NK-92 treated with Interleukin-12 subunit alpha and Interleukin-12 subunit beta, amount 100 ng/mL, for 24 hours (cell line): ENCODE measurements around the gene C14orf39.
"Not testable (repeated sequence)": the region's sequence is repeated elsewhere in the genome, so short reads cannot be mapped to it uniquely, and the experiment has no call there.

Source experiments
- DNase-seq: peaks from one replicate; lab custom pipeline; 2025; lab: John Stamatoyannopoulos, UW

C14orf39 gene

GRCh38 chr14:60495946-60496345 is 10.1 kb upstream of the C14orf39 start:
- no peak for DNase-seq

GRCh38 chr14:60490270-60490669 is 4.4 kb upstream of the C14orf39 start:
- no peak for DNase-seq

DNA sequence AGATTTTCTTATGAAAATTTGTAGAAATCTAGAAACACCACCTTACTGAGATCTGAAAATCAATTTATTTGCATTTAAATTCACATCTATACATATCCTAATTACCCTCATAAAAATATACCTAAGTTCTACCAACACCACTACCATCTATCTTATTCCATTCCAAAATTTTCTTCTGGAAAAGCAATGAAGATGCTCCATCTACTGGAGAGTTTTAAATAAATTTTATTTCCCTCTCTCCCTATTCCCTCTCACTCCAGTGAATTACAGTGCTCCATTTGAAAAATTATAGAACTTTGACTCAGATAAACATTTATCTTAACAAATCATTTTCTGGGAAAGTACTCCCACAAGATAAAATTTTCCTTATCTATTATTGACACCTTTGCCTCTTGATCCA is 2.3 kb upstream of the C14orf39 start:
- no peak for DNase-seq

- no peak for DNase-seq
Observed at GRCh38 chr14:60487211-60487610, 1.3 kb upstream of the C14orf39 start.

- DNase-seq, result no peak
Observed at GRCh38 chr14:60485057-60485597, 736 bp downstream of the C14orf39 start.

- DNase-seq, result no peak
Observed at GRCh38 chr14:60482743-60483142, 3.1 kb downstream of the C14orf39 start.

DNA sequence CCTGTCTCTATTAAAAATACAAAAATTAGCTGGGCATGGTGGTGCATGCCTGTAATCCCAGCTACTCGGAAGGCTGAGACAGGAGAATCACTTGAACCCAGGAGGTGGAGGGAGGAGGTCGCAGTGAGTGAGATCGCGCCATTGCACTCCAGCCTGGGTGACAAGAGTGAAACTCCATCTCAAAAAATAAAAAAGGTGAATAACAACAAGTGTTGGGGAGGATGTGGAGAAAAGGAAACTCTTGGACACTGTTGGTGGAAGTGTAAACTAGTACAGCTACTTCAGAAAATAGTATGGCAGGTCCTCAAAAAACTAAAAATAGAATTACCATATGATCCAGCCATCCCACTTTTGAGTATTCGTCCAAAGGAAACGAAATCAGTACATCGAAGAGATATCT is 5.6 kb downstream of the C14orf39 start:
- DNase-seq, result not testable (repeated sequence)

- DNase-seq, result no peak
Observed at GRCh38 chr14:60455875-60456274, 30.0 kb downstream of the C14orf39 start.

DNA sequence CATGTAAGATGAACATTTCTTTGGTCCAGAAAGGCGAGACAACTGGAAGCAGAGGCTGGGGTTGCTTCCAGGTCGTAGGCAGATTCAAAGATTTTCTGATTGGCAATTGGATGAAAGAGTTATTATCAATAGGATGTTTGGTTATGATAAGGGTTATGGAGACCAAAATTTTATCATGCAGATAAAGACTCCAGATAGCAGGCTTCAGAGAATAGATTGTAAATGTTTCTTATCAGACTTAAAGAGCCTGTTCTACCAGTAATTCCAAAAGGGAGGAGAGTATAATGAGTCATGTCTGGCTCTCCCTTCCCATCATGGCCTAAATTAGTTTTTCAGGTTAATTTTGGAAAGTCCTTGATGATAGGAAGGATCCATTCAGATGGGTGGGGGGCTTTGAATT is 55.6 kb downstream of the C14orf39 start:
- DNase-seq, result no peak

DNA sequence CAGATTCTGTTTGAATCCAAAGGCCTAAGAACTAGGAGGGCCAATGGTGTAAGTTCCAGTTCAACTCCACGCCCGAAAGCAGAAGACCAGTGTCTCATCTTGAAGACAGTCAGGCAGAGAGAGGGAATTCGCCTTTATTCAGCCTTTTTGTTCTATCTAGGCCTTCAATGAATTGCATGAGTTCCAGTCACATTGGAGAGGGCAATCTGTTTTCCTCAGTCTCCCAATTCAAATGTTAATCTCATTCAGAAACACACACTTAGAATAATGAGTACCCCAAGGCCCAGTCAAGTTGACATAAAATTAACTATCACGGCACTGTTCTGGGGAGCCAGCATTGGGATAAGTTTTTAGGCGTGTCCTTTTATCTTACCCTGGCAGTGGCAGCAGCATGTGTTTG is 65.8 kb downstream of the C14orf39 start:
- no peak for DNase-seq

- DNase-seq, result not testable (repeated sequence)
Observed at GRCh38 chr14:60397550-60397949, 88.3 kb downstream of the C14orf39 start.

GRCh38 chr14:60396718-60397343 is 89.0 kb downstream of the C14orf39 start:
- DNase-seq, result no peak
